GM12801 (cell line): ENCODE results near the gene GPR25.

Experiments used
- TF ChIP-seq, protein P1 (sequence below): IDR thresholded peaks from one replicate; pipeline ENCODE4 v1.5.1; 2011; ENCODE audit warnings: control low read depth; ENCODE audit not compliant: insufficient read length; ENCODE audit errors: extremely low read depth

GPR25 gene

DNA sequence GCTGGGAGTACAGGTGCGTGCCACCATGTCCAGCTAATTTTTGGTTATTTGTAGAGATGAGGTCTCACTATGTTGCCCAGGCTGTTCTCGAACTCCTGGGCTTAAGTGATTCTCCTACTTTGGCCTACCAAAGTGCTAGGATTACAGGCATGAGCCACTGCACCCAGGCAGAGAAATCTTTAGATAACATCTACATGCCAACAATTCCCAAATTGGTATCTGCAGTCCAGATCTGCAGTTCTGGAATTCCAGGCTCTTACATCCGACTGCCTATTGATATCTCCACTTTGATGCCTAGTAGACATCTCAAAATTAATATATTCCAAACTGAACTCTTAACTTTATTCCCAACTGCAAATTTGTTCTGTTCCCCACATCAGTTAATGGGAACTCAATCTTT is 45.2 kb downstream of the GPR25 start:
- TF ChIP-seq, protein P1, sequence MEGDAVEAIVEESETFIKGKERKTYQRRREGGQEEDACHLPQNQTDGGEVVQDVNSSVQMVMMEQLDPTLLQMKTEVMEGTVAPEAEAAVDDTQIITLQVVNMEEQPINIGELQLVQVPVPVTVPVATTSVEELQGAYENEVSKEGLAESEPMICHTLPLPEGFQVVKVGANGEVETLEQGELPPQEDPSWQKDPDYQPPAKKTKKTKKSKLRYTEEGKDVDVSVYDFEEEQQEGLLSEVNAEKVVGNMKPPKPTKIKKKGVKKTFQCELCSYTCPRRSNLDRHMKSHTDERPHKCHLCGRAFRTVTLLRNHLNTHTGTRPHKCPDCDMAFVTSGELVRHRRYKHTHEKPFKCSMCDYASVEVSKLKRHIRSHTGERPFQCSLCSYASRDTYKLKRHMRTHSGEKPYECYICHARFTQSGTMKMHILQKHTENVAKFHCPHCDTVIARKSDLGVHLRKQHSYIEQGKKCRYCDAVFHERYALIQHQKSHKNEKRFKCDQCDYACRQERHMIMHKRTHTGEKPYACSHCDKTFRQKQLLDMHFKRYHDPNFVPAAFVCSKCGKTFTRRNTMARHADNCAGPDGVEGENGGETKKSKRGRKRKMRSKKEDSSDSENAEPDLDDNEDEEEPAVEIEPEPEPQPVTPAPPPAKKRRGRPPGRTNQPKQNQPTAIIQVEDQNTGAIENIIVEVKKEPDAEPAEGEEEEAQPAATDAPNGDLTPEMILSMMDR, result no peak

DNA sequence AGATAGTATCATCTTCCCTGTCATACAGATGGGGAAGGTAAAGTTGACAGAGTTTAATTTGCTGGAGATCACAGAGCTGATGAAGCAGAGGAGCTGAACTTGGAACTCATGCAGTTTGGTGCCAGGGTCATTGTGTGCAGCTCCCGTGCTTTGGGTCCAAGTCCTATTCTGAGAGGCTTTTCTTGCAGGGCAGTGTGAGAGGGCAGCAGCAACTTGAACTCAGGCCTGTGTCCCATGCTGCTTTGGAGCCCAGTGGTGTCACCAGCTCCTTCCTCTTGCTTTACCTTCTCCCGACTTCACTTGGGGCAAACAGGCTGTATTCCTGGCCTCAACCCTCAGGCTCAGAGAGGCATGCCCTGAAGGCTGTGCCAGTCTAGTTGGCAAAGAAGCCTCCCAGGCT is 46.6 kb downstream of the GPR25 start:
- TF ChIP-seq, protein P1, result no peak

DNA sequence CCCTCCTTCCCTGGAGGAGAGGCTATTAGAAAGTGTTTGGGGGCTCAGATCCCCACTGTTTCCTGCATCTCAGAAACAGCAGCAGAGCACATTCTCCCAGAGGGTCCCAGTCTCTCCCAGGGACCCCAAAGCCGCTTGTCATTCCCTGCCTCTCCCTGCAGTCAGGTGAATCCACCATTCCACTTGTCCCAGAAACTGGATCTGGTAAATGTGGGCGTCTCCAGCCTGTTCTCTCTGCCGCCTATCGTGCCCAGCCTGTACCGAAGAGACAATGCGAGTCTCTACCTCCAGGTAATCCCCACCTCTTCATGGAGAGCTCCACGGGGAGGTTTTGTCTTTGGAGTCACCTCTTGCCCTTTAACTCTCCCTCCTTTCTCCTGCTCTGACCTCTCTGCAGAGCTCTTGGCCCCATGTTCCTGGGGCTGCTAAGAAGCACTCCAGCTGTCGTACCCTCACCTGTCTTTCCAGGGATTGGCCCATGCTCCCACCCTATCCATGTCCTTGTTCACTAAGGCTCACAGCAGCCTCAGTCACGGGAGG is 48.9 kb downstream of the GPR25 start:
- TF ChIP-seq, protein P1, result no peak

DNA sequence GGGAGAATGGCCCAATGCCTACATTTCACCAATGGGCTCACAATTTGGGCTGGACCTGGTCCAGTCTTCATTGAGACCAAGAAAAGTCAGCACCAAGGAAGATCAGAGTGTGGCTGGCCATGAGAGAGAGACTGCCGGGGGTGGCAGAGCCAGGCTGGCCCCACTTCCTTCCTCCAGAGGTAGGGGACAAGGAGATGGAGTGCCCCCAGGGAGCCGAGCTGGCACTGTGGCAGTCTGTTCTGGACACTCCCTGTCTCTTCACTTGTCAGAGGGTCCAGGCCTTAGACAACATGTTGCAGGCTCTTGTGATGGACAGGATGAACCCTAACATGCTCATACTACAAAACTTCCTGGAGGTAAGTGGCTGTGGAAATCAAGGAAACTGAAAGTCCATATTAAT is 49.6 kb downstream of the GPR25 start:
- TF ChIP-seq, protein P1, result no peak

DNA sequence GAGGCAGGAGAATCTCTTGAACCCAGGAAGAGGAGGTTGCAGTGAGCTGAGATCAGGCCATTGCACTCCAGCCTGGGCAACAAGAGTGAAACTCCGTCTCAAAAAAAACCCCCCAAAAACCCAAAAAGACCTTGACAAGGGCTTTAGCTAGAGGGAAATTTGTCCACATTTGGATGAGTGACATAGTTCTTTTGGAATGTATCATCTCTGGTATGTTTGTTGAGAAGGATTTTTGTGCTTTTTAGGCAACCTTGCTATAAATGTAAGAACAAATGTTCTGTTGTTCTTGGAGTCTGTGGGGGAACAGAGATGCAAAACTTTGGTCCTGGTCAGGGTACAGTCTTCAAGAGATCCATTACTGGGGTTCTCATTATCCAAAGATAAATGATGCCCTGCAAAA is 50.8 kb downstream of the GPR25 start:
- TF ChIP-seq, protein P1, result no peak
